Aorta (tissue), 5 donors: ENCODE measurements around the gene OLFM3. TPM values are rescaled to one million over a fixed set of nuclear protein-coding genes. Genes with fewer than 3 reads are reported as not detected.

Source experiments
- ATAC-seq: fragments of 200-7000 bp; cut with Tn5 transposase; one replicate; pipeline ENCODE4 v1.9.1; 2022; ENCODE audit warnings: moderate library complexity; ENCODE audit not compliant: low FRiP score
- DNase-seq, 2 donors: peaks; one replicate each; pipeline ENCODE4 v3.0.0-alpha.2; 2020
- H3K27ac ChIP-seq, 2 donors: one replicate each; pipeline ENCODE4 v1.5.1; 2013; ENCODE audit warnings: low read length in 2 of 2, mild to moderate bottlenecking in 2 of 2, moderate library complexity in 2 of 2, control low read depth in 1 of 2, inconsistent platforms in 1 of 2, low read depth in 1 of 2
- H3K27me3 ChIP-seq, 2 donors: one replicate each; pipeline ENCODE4 v1.6.1; 2013; ENCODE audit warnings: control low read depth in 1 of 2, low read length in 1 of 2, mild to moderate bottlenecking in 1 of 2, moderate library complexity in 1 of 2; ENCODE audit not compliant: insufficient read depth in 2 of 2, control insufficient read depth in 1 of 2
- H3K36me3 ChIP-seq, 2 donors: one replicate each; pipeline ENCODE4 v1.6.1; 2013; ENCODE audit warnings: control low read depth in 1 of 2, low read length in 1 of 2, mild to moderate bottlenecking in 1 of 2; ENCODE audit not compliant: insufficient read depth in 2 of 2, control insufficient read depth in 1 of 2
- H3K4me1 ChIP-seq, 2 donors: one replicate each; pipeline ENCODE4 v1.6.1; 2013; ENCODE audit warnings: low read length in 2 of 2, control low read depth in 1 of 2, mild to moderate bottlenecking in 1 of 2, moderate library complexity in 1 of 2; ENCODE audit not compliant: insufficient read depth in 2 of 2, control insufficient read depth in 1 of 2
- H3K4me3 ChIP-seq, 2 donors: one replicate each; pipeline ENCODE4 v1.5.1; 2013; ENCODE audit warnings: low read length in 2 of 2, control low read depth in 1 of 2, mild to moderate bottlenecking in 1 of 2
- H3K9me3 ChIP-seq: one replicate; pipeline ENCODE4 v1.6.1; 2013; ENCODE audit warnings: mild to moderate bottlenecking, low read length; ENCODE audit not compliant: control insufficient read depth
- WGBS, 2 donors: extraction: QIAGEN DNeasy Blood & Tissue Kit; methylation state at CpG; one replicate each; pipeline ENCODE4 v1.1.7; 2013; 5-methylcytosine and 5-hydroxymethylcytosine counted together
- intact Hi-C, 2 donors: fragments of 100-400 bp; cut with DNase I; formaldehyde crosslinking; loops; one replicate each; pipeline versions ENCODE4 v1.14.2 to v1.15.0; 2022
- polyA plus RNA-seq, 2 donors: library from polyadenylated mRNA; stranded (reverse); fragments of 200-250 nt; gene quantifications; one replicate each; pipeline ENCODE4 v1.2.3, GENCODE V29; 2013
- total RNA-seq, 2 donors: library from RNA; stranded (reverse); fragmentation: NEBNext Ultra II Directional; extraction: Animal tissue kit (Norgen Biotek cat#: 25700); gene quantifications; one replicate each; pipeline ENCODE4 v1.2.1, GENCODE V29; 2021
- donor health status: healthy with polysubstance abuse.
- donor health status: Bipolar disorder and iron deficiency.
- donor health status: DM: no; HTN: no; CAD: no.
- donor health status: DM: no; HTN: no; CAD: no.
- donor health status: DM: yes; HTN: yes; CAD: no.

Gene OLFM3
- total and polyA plus RNA-seq, 4 donors: not detected

GRCh38 chr1:101992821-101993575 is 3.7 kb downstream of the OLFM3 start:
- Histone ChIP-seq H3K4me3 (no peak overlapping the region), H3K9me3 (peaks cover 2% of the 10 kb centered on the region), H3K27ac (no peak overlapping the region), H3K36me3 (no peaks in the 10 kb centered on the region), H3K27me3 (no peaks in the 10 kb centered on the region), H3K4me1 (no peaks in the 10 kb centered on the region)
- DNase-seq (no peak), ATAC-seq (no peak)
- 71% methylated on average over 5 of the region's 5 CpGs for WGBS, 2 donors
- intact Hi-C loops: no loop called here

DNA sequence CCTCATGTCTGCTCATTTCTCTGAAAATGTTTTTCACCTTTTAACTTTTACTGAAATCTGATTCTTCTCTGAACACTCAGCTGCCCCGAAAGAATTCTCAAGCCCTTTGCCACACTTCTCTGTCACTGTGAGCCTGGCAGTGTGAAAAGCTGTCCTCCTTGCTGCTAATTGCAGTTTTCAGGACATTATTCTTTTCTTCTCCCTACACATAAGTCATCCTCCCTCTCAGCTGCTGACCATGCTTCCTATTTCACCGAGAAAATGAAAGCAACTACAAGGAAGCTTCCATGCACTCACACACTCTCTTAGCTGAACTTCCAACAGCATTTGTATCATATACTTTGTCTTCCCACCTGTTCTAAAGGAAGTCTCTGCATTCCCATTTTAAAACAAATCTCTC is 15.8 kb downstream of the OLFM3 start:
- intact Hi-C loops: no loop called here
- no peaks in the 10 kb centered on the region for H3K36me3 ChIP-seq
- no peak overlapping the region for H3K27ac ChIP-seq
- no peaks in the 10 kb centered on the region for H3K27me3 ChIP-seq
- 7 to 9% methylated on average over 2 of the region's 2 CpGs for WGBS, 2 donors
- H3K4me1 ChIP-seq: no peaks in the 10 kb centered on the region
- DNase-seq (no peak), ATAC-seq (no peak)
- H3K9me3 ChIP-seq: peaks cover 6% of the 10 kb centered on the region
- H3K4me3 ChIP-seq: no peak overlapping the region

DNA sequence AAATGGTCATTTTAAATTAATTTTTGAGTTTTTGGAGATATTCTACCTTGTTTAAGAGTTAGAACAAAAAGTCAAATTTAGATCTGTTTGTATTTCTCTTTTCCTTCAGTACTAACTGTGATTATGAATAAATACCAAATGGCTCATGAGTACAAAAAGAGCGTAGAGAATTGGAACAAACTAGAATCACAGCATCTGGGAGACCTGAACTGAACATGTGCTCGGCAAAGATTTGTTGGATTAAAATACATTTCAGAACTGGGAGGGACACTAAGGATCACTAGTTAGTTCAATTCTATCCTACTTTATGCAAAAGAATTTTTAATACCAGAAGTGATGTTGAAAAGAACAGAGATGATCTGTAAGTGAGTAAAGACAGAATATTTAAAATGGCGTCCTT is 19.5 kb downstream of the OLFM3 start:
- intact Hi-C loops: no loop called here
- H3K36me3 ChIP-seq: no peaks in the 10 kb centered on the region
- DNase-seq (no peak), ATAC-seq (no peak)
- peaks cover 0 to 4% of the 10 kb centered on the region in 2 donors for H3K4me1 ChIP-seq
- H3K9me3 ChIP-seq: peaks cover 1% of the 10 kb centered on the region
- H3K27ac ChIP-seq: no peak overlapping the region
- 73 to 80% methylated on average over 3 of the region's 3 CpGs for WGBS, 2 donors
- no peak overlapping the region for H3K4me3 ChIP-seq
- H3K27me3 ChIP-seq: no peaks in the 10 kb centered on the region

DNA sequence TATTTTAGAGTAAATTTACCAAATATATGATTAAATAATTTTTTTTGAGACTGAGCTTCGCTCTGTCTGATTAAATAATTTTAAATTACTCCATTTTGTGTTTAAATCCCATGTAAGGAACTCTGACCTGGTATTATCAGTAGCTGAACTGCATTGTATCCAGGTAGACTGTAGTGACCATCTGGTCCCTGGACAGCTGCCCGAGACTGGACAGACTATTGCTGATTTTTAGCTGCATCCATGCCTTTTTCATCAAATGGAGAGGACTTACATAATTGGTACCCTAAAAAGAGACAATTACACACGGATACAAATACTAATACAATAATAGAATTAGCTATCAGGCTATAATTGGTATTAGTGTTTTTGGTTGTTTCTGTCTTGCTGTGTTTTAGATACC is 20.6 kb downstream of the OLFM3 start:
- DNase-seq (no peak), ATAC-seq (no peak)
- peaks cover 1% of the 10 kb centered on the region for H3K9me3 ChIP-seq
- intact Hi-C loops: no loop called here
- no peak overlapping the region for H3K4me3 ChIP-seq
- no peaks in the 10 kb centered on the region for H3K27me3 ChIP-seq
- WGBS, 2 donors: 68 to 70% methylated on average over 3 of the region's 3 CpGs
- no peak overlapping the region for H3K27ac ChIP-seq
- H3K36me3 ChIP-seq: no peaks in the 10 kb centered on the region
- peaks cover 0 to 4% of the 10 kb centered on the region in 2 donors for H3K4me1 ChIP-seq

DNA sequence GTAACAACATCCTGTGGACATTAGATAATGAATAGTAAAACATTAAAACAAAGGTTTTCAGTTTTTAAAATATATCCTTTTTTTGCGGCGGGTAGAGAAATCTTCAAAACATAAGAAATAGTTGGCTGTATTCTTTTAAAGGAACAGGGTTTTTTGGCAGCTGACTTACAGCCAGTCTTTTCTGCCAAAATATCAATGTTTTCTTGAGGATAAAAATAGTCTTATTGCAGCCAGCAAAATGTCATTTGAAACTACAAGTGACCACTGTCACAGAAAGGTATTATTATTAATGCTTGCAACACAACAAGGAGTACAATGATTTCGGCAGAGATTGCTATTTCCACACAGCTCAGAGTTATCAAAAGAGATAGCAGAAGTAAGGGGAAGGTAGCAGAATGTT is 21.4 kb downstream of the OLFM3 start:
- 0 to 5% methylated on average over 3 of the region's 3 CpGs for WGBS, 2 donors
- no peaks in the 10 kb centered on the region for H3K27me3 ChIP-seq
- peaks cover 0 to 4% of the 10 kb centered on the region in 2 donors for H3K4me1 ChIP-seq
- H3K4me3 ChIP-seq: no peak overlapping the region
- ATAC-seq (no peak), DNase-seq (no peak)
- no peaks in the 10 kb centered on the region for H3K36me3 ChIP-seq
- no peak overlapping the region for H3K27ac ChIP-seq
- intact Hi-C loops: no loop called here
- H3K9me3 ChIP-seq: peaks cover 1% of the 10 kb centered on the region

DNA sequence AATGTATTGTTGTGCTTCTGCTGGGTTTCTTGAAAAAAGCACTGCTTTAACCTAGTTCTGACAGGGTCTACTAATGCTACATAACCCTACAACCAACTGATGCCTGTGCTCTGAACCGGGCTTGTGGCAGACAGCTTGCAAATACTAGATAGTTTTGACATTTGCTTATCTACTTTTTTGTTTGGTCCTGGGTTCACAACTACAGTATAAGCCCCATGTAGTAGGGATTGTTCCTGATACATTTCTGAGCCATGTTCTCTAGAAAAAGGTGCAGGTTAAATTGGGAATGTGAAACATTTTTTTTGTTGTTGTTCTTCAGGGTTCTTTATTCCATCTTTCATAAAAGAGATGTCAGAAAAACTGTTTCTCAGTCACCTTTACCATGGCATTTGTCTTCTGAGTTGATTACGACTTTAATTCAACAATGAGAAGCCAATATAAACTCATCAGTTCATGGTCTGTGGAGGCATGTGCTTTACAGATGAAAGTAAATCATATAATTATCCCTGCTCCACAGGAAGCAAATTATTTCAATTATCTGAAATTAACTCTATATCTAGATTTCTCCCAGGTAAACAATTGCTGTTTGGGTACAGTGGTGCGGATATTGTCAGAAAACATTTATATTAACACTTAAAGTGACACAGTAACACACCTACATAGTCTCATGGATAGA is 22.0 kb downstream of the OLFM3 start:
- no peaks in the 10 kb centered on the region for H3K27me3 ChIP-seq
- H3K4me3 ChIP-seq: no peak overlapping the region
- peaks cover 2% of the 10 kb centered on the region for H3K9me3 ChIP-seq
- no peaks in the 10 kb centered on the region for H3K36me3 ChIP-seq
- 19 to 24% methylated on average over 3 of the region's 3 CpGs for WGBS, 2 donors
- peaks cover 0 to 4% of the 10 kb centered on the region in 2 donors for H3K4me1 ChIP-seq
- ATAC-seq (no peak), DNase-seq (no peak)
- intact Hi-C loops: no loop called here
- no peak overlapping the region for H3K27ac ChIP-seq

GRCh38 chr1:101971304-101971703 is 25.4 kb downstream of the OLFM3 start:
- H3K4me3 ChIP-seq: no peak overlapping the region
- ATAC-seq (no peak), DNase-seq (no peak)
- intact Hi-C loops: no loop called here
- peaks cover 2% of the 10 kb centered on the region for H3K9me3 ChIP-seq
- no peaks in the 10 kb centered on the region for H3K27me3 ChIP-seq
- H3K36me3 ChIP-seq: no peaks in the 10 kb centered on the region
- H3K27ac ChIP-seq: no peak overlapping the region
- 63 to 84% methylated on average over 1 of the region's 1 CpG for WGBS, 2 donors
- H3K4me1 ChIP-seq: peaks cover 0 to 4% of the 10 kb centered on the region in 2 donors

- Histone ChIP-seq H3K27ac (no peak overlapping the region), H3K4me3 (no peak overlapping the region), H3K9me3 (peaks cover 2% of the 10 kb centered on the region), H3K36me3 (no peaks in the 10 kb centered on the region), H3K27me3 (no peaks in the 10 kb centered on the region), H3K4me1 (no peaks in the 10 kb centered on the region)
- intact Hi-C loops: no loop called here
- ATAC-seq (no peak), DNase-seq (no peak)
- 15 to 25% methylated on average over 4 of the region's 4 CpGs for WGBS, 2 donors
Observed at GRCh38 chr1:101967871-101968270, 28.9 kb downstream of the OLFM3 start.

DNA sequence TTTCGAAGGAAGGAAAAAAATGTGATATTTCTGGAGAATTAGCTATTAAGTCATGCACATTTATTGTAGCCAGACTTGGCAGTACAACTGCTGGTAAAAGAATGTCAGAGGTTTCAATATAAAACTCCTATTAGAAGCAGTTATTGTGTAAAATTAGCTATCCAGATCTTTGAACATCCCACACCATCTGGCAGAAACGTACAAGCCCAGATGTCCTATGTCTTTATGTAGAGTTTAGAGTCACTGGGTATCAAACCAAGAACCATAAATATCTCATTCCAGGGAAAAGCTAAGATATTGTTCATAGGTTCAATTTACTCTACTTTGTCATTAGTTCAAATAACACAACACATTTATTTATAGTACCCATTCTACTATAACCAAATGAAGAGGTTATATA is 31.4 kb downstream of the OLFM3 start:
- intact Hi-C loops: no loop called here
- H3K36me3 ChIP-seq: no peaks in the 10 kb centered on the region
- no peak for ATAC-seq
- WGBS, 2 donors: 4 to 8% methylated on average over 2 of the region's 2 CpGs
- H3K4me1 ChIP-seq: no peaks in the 10 kb centered on the region
- H3K27me3 ChIP-seq: no peaks in the 10 kb centered on the region
- DNase-seq: no peak
- no peak overlapping the region for H3K27ac ChIP-seq
- peaks cover 2% of the 10 kb centered on the region for H3K9me3 ChIP-seq
- no peak overlapping the region for H3K4me3 ChIP-seq
